GM12892 (cell line): Measurements from ENCODE around the gene SNAPC4.

ENCODE experiments used
- DNase-seq: peaks from one replicate; pipeline ENCODE4 v3.0.0; 2011; ENCODE audit not compliant: insufficient read length
- FAIRE-seq: peaks from 2 replicates; lab custom pipeline; 2011; peaks lifted over from hg19 to GRCh38; lab: Jason Lieb, UNC
- POLR2A ChIP-seq: IDR thresholded peaks from 2 replicates; pipeline ENCODE4 v1.6.1; 2011; ENCODE audit warnings: low read depth, low read length, control low read depth
- POLR2AphosphoS5 ChIP-seq: IDR thresholded peaks from 2 replicates; pipeline ENCODE4 v1.6.1; 2011; ENCODE audit warnings: low read depth, low read length, control low read depth
- TAF1 ChIP-seq: IDR thresholded peaks from 2 replicates; pipeline ENCODE4 v1.6.1; 2011; ENCODE audit warnings: low read depth, mild to moderate bottlenecking, control low read depth, low read length, borderline replicate concordance

Gene SNAPC4

GRCh38 chr9:136392538-136393449, 7.2 kb downstream of the SNAPC4 start:
- peak; percentile 47; the same call in 1 of the 2 replicates for TF ChIP-seq POLR2AphosphoS5
- TF ChIP-seq POLR2A: no peak
- FAIRE-seq (no peak), DNase-seq (no peak)

- no peak for FAIRE-seq
- no peak for DNase-seq
- TF ChIP-seq POLR2AphosphoS5 (no peak; the same call in 1 of the 2 replicates), TAF1 (no peak), POLR2A (no peak)
Measured at GRCh38 chr9:136391737-136392537, 8.0 kb downstream of the SNAPC4 start.

GRCh38 chr9:136389396-136389795, 10.6 kb downstream of the SNAPC4 start:
- no peak for FAIRE-seq
- TF ChIP-seq POLR2AphosphoS5: no peak; the same call in 1 of the 2 replicates
- no peak for TF ChIP-seq TAF1
- no peak for TF ChIP-seq POLR2A

GRCh38 chr9:136387217-136387616, 12.8 kb downstream of the SNAPC4 start:
- FAIRE-seq: no peak
- TF ChIP-seq POLR2AphosphoS5: no peak
- no peak for TF ChIP-seq TAF1
- no peak for TF ChIP-seq POLR2A
- DNase-seq: no peak

More at GRCh38 chr9:136389396-136389795, 10.6 kb downstream of the SNAPC4 start:
- DNase-seq: no peak

GRCh38 chr9:136386018-136386417, 14.0 kb downstream of the SNAPC4 start:
- TF ChIP-seq TAF1: no peak
- TF ChIP-seq POLR2AphosphoS5: no peak
- no peak for TF ChIP-seq POLR2A
- FAIRE-seq (no peak), DNase-seq (no peak)

GRCh38 chr9:136385015-136385414, 15.0 kb downstream of the SNAPC4 start:
- TF ChIP-seq TAF1: no peak
- no peak for TF ChIP-seq POLR2A
- TF ChIP-seq POLR2AphosphoS5: no peak
- FAIRE-seq (no peak), DNase-seq (no peak)

- DNase-seq (no peak), FAIRE-seq (no peak)
- TF ChIP-seq POLR2AphosphoS5: no peak
- no peak for TF ChIP-seq TAF1
- TF ChIP-seq POLR2A: 0 out of 2 replicates have a peak, but pooled peaks have one; percentile 18
Measured at GRCh38 chr9:136383436-136383835, 16.5 kb downstream of the SNAPC4 start.

- no peak for TF ChIP-seq TAF1
- 0 out of 2 replicates have a peak, but pooled peaks have one; percentile 20 for TF ChIP-seq POLR2AphosphoS5
- peak; percentile 1; the same call in 1 of the 2 replicates for TF ChIP-seq POLR2A
- DNase-seq (no peak), FAIRE-seq (no peak)
Measured at GRCh38 chr9:136381966-136382513, 17.9 kb downstream of the SNAPC4 start.

- no peak for DNase-seq
- TF ChIP-seq TAF1 (no peak), POLR2AphosphoS5 (no peak), POLR2A (no peak)
- no peak for FAIRE-seq
Measured at GRCh38 chr9:136381311-136381710, 18.7 kb downstream of the SNAPC4 start.

GRCh38 chr9:136380381-136380780, 19.6 kb downstream of the SNAPC4 start:
- DNase-seq (no peak), FAIRE-seq (no peak)
- no peak for TF ChIP-seq TAF1

- DNase-seq: no peak
- no peak for FAIRE-seq
Measured at GRCh38 chr9:136379891-136380290, 20.1 kb downstream of the SNAPC4 start.

More at GRCh38 chr9:136379891-136380290, 20.1 kb downstream of the SNAPC4 start:
- TF ChIP-seq TAF1 (no peak), POLR2AphosphoS5 (no peak), POLR2A (no peak)
